Mesenteric fat pad (tissue), 1 donor: Measurements from ENCODE around the gene CRELD1. TPM values are rescaled to one million over a fixed set of nuclear protein-coding genes. Genes with fewer than 3 reads are reported as not detected.

Experiments
- DNase-seq: peaks from one replicate; pipeline ENCODE4 v3.0.0-alpha.2; 2020; ENCODE audit warnings: low spot score
- total RNA-seq: library from RNA; stranded (reverse); fragmentation: NEBNext Ultra II Directional; extraction: Animal tissue kit (Norgen Biotek cat#: 25700); gene quantifications from one replicate; pipeline ENCODE4 v1.2.1, GENCODE V29; 2021
- donor health status: DM: yes; HTN: yes; CAD: no.

Gene CRELD1
- total RNA-seq, 1 donor from 2014 or later = 24.8 TPM

- peak; percentile 89 for DNase-seq
Observed at GRCh38 chr3:9951962-9952805, 18.6 kb downstream of the CRELD1 start, which contains the start of gene PRRT3. TSS of gene PRRT3 (minus strand) at chr3:9952408. CDS start at chr3:9950115, 2,293 bp downstream.

GRCh38 chr3:9955067-9955502 lies 21.5 kb downstream of the CRELD1 start:
- DNase-seq = peak; percentile 73

- peak; percentile 39 for DNase-seq
Observed at GRCh38 chr3:9955611-9956352, 22.1 kb downstream of the CRELD1 start.

- DNase-seq = no peak
Observed at GRCh38 chr3:9957214-9957613, 23.6 kb downstream of the CRELD1 start.

- peak; percentile 22 for DNase-seq
Observed at GRCh38 chr3:9965200-9965875, 31.7 kb downstream of the CRELD1 start.

GRCh38 chr3:9966841-9967240 lies 33.2 kb downstream of the CRELD1 start:
- no peak for DNase-seq

GRCh38 chr3:9969632-9970019 lies 36.0 kb downstream of the CRELD1 start:
- DNase-seq = peak; percentile 26

GRCh38 chr3:9970020-9970652 lies 36.5 kb downstream of the CRELD1 start:
- no peak for DNase-seq

- DNase-seq = no peak
Observed at GRCh38 chr3:9976721-9977709, 43.4 kb downstream of the CRELD1 start.

GRCh38 chr3:9978710-9979305 lies 45.2 kb downstream of the CRELD1 start:
- DNase-seq = no peak

- DNase-seq = peak; percentile 14
Observed at GRCh38 chr3:9980251-9980650, 46.6 kb downstream of the CRELD1 start.

GRCh38 chr3:9986230-9986725 lies 52.6 kb downstream of the CRELD1 start:
- DNase-seq = no peak

GRCh38 chr3:9994086-9994844 lies 60.6 kb downstream of the CRELD1 start:
- peak; percentile 30 for DNase-seq

Other genes with a start within 250 kb of the CRELD1 start
- gene CPNE9, start 230.0 kb upstream of the CRELD1 start, total RNA-seq = not detected
- 18.7 TPM for gene BRPF1, start 202.1 kb upstream of the CRELD1 start, total RNA-seq
- gene OGG1, start 183.9 kb upstream of the CRELD1 start, total RNA-seq = 14.4 TPM
- gene CAMK1, start 163.9 kb upstream of the CRELD1 start, total RNA-seq = 98.6 TPM
- 40.4 TPM for gene TADA3, start 141.4 kb upstream of the CRELD1 start, total RNA-seq
- 151 TPM for gene ARPC4, start 140.8 kb upstream of the CRELD1 start, total RNA-seq
- gene TTLL3, start 123.6 kb upstream of the CRELD1 start, total RNA-seq = 31.0 TPM
- gene RPUSD3, start 89.8 kb upstream of the CRELD1 start, total RNA-seq = 25.6 TPM
- 880 TPM for gene CIDEC, start 53.6 kb upstream of the CRELD1 start, total RNA-seq
- gene JAGN1, start 43.2 kb upstream of the CRELD1 start, total RNA-seq = 49.8 TPM
- 20.2 TPM for gene IL17RE, start 31.0 kb upstream of the CRELD1 start, total RNA-seq
- gene IL17RC, start 16.7 kb upstream of the CRELD1 start, total RNA-seq = 28.8 TPM
- 1.6 TPM for gene PRRT3, start 18.6 kb downstream of the CRELD1 start, total RNA-seq
- 143 TPM for gene EMC3, start 53.0 kb downstream of the CRELD1 start, total RNA-seq
- gene FANCD2, start 92.6 kb downstream of the CRELD1 start, total RNA-seq = 2.8 TPM
- gene FANCD2OS, start 174.4 kb downstream of the CRELD1 start, total RNA-seq = not detected
- 111 TPM for gene BRK1, start 181.8 kb downstream of the CRELD1 start, total RNA-seq
- 34.3 TPM for gene VHL, start 207.9 kb downstream of the CRELD1 start, total RNA-seq
- 4.7 TPM for gene IRAK2, start 231.1 kb downstream of the CRELD1 start, total RNA-seq